ENCODE data around the gene SMAD7.

Gene SMAD7

GRCh38 chr18:48901145-48902022 lies 49.4 kb downstream of the SMAD7 start:
- in situ Hi-C loops (cut with HindIII; ENCODE audit: low sequenced_read_pairs): no loop called here

GRCh38 chr18:48900469-48900868 lies 50.3 kb downstream of the SMAD7 start:
- in situ Hi-C loops (cut with HindIII; ENCODE audit: low sequenced_read_pairs): no loop called here

- in situ Hi-C loops (cut with HindIII; ENCODE audit: low sequenced_read_pairs): no loop called here
These were observed 51.1 kb downstream of the SMAD7 start for GRCh38 chr18:48899558-48900174.

DNA sequence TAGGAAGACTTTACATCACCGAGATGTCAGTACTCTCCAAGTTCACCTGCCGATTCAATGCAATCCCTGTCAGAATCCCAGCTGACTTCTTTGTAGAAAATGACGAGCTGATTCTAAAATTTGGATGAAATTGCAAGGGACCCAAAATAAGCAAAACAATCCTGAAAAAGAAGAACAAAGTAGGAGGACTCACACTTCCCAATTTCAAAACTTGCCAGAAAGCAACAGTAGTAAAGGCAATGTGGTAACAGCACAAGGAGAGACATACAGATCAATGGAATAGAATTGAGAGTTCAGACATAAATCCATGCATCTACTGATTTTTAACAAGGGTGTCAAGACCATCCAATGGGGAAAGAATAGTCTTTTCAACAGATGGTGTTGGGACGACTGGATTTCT lies 52.2 kb downstream of the SMAD7 start:
- in situ Hi-C loops (cut with HindIII; ENCODE audit: low sequenced_read_pairs): no loop called here

DNA sequence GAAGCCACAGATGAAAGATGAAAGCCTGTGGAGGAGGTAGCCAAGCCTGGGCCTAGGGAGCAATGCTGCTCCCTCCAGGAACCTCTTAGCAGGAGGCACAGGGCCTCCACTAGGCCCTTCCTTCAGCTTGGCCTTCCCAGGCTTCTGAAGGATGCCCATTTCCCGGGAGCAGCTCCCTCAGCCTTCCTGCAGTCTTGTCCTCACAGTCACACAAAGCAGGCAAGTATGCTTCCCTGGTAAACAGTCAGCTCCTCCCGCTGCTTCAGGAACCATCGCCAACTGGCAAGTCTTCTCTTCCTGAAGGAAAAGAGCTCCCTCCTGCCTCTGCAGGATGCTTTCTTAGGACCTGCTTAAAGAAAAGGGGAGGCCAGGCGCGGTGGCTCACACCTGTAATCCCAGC lies 53.2 kb downstream of the SMAD7 start:
- in situ Hi-C loops (cut with HindIII; ENCODE audit: low sequenced_read_pairs): no loop called here

GRCh38 chr18:48896875-48897511 lies 53.8 kb downstream of the SMAD7 start:
- in situ Hi-C loops (cut with HindIII; ENCODE audit: low sequenced_read_pairs): no loop called here

DNA sequence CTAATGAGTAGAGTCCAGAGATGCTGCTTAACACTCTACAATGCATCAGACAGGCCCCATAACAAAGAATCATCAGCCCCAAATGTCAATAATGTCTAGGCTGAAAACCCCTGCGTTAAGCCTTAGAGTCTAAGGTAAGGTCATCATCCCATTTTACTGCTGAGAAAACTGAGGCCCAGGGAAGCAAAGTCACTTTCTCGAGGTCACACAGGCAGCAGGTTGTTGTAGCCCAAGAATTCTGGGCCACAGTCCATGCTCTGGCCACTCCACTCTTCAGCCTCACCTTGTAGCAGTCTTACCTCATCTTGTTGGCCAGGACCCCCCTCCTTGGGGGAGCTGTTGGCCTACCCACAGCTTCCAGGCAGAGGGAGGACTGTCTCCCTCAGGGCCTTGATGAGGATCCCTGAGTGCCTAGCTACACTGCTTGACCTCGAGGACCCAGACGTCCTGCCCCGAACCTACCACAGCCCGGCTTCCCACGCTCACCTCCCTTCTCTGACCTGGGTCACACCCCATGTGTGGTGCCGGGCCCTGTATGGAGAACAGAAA lies 54.4 kb downstream of the SMAD7 start:
- in situ Hi-C loops (cut with HindIII; ENCODE audit: low sequenced_read_pairs): no loop called here

- in situ Hi-C loops (cut with HindIII; ENCODE audit: low sequenced_read_pairs): no loop called here
These were observed 55.9 kb downstream of the SMAD7 start for GRCh38 chr18:48894799-48895346.

DNA sequence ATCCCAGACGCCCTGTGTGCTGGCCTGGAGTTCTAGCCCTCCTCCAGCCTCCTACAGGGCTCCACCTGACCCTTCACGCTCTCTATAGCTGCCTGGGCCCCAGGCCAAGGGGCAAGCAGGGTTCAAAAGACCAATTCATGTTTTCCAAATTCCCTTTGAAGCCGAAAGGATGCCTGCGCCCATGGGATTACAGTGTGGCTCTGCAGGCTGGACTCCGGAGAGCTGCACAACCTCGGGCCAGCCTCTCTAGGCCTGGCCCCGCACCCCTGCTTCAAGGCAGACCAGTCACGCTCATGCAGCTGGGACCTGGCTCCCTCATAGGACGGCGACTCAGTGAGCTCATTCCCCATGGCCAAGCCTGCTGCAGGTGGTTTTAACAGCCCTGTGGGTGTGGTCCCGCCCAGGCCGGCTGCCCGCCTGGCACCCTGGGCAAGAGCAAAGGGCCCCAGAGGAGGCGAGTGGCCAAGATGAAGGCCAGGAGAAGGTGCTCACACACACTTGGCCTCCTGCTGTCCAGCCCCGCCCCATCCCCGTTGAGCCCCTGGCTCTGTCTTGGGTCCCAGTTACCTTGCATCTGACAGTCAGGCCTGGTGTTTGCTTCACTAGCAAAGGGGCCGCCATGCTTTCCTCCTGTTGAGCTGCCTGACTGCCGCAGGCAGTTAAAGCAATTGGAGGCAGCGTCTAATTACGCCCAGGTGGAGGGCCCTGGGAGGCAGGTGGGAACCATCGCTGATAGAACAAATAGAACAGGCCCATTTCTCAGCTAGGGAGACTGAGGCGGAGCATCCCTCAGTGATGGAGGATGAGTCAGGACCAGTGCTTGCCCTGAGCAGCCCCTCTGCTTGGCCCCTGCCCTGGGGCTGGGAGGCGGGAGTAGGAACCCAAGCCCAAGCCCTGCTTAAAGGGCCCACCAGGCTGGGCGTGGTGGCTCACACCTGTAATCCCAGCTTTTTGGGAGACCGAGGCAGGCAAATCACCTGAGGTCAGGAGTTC lies 56.9 kb downstream of the SMAD7 start:
- in situ Hi-C loops (cut with HindIII; ENCODE audit: low sequenced_read_pairs): no loop called here

DNA sequence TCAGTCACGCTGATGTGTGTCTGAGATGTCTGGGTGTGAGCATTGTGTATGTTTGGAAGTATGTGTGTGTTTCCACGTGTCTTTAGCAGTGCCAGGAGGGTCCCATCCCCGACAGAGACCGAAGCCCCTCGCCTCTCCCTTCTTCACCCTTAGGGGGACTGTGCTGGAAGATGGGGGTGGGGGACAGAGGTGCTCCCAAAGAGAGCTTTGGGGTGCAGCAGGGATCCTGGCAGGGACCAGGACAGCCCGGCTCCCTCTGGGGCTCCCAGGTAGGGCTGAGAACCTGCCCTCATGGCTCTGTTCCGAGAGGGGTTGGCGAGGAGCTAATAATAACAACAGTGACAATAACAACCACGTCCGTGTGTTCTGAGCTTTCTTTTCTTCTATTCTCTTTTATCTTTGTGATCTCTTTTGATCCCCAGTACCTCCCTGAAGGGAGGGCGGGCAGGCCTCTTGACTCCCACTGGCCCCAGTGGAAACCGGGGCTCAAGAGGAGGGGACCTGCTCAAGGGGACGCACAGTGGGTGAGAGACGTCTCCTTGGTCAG lies 57.6 kb downstream of the SMAD7 start:
- in situ Hi-C loops (cut with HindIII; ENCODE audit: low sequenced_read_pairs): no loop called here

GRCh38 chr18:48892146-48892855 lies 58.5 kb downstream of the SMAD7 start:
- in situ Hi-C loops (cut with HindIII; ENCODE audit: low sequenced_read_pairs): no loop called here

GRCh38 chr18:48891721-48892120 lies 59.0 kb downstream of the SMAD7 start:
- in situ Hi-C loops (cut with HindIII; ENCODE audit: low sequenced_read_pairs): no loop called here

GRCh38 chr18:48889981-48890762 lies 60.6 kb downstream of the SMAD7 start:
- in situ Hi-C loops (cut with HindIII; ENCODE audit: low sequenced_read_pairs): no loop called here

- in situ Hi-C loops (cut with HindIII; ENCODE audit: low sequenced_read_pairs): no loop called here
These were observed 61.4 kb downstream of the SMAD7 start for GRCh38 chr18:48889115-48889941.

- in situ Hi-C loops (cut with HindIII; ENCODE audit: low sequenced_read_pairs): no loop called here
These were observed 62.0 kb downstream of the SMAD7 start for GRCh38 chr18:48888773-48889080.

- in situ Hi-C loops (cut with HindIII; ENCODE audit: low sequenced_read_pairs): no loop called here
These were observed 62.6 kb downstream of the SMAD7 start for GRCh38 chr18:48887905-48888772.

Measured in endothelial cell of hepatic sinusoid (primary cell).